ENCODE data around the gene OXCT2.
A peak's percentile ranks its signal among the peaks of the same experiment; 100 is the strongest.
"Not testable (repeated sequence)": the region's sequence is repeated elsewhere in the genome, so short reads cannot be mapped to it uniquely, and the experiment has no call there.

Gene OXCT2

GRCh38 chr1:39802496-39803260 lies 31.5 kb upstream of the OXCT2 start:
- Histone ChIP-seq H3K9me3 (replicated peaks in 1 of 11) (peaks cover 14 to 27% (median 21%) of the 10 kb centered on the region in 11 experiments; a peak in 21 of 22 replicates), H3K4me2 (peak overlapping the region in 3 of 11 experiments; percentile 10 to 33 (median 15); a peak in 3 of 22 replicates), H4K20me1 (no peaks in the 10 kb centered on the region), H3K27ac (peak overlapping the region in 6 of 11 experiments; percentile 7 to 58 (median 39); a peak in 8 of 22 replicates), H3K27me3 (no peaks in the 10 kb centered on the region), H3K4me3 (no peak overlapping the region), H3K36me3 (peaks cover 0 to 15% (median 0%) of the 10 kb centered on the region in 11 experiments; a peak in 5 of 22 replicates), H3K9ac (no peak overlapping the region), H3K4me1 (peaks cover 17 to 53% (median 32%) of the 10 kb centered on the region in 10 experiments)
- TF ChIP-seq Cebpa-rat (IDR thresholded peaks at IDR 0.05) = no peak

- Histone ChIP-seq H3K9ac (peak overlapping the region in 9 of 11 experiments; percentile 4 to 70 (median 59); a peak in 13 of 22 replicates), H4K20me1 (no peaks in the 10 kb centered on the region), H3K4me2 (peak overlapping the region; percentile 36 to 71 (median 63); a peak in 21 of 22 replicates), H3K4me1 (peaks cover 17 to 55% (median 32%) of the 10 kb centered on the region in 10 experiments), H3K27ac (peak overlapping the region in 9 of 11 experiments; percentile 65 to 86 (median 81); a peak in 18 of 22 replicates), H3K4me3 (no peak overlapping the region), H3K27me3 (no peaks in the 10 kb centered on the region), H3K9me3 (replicated peaks in 1 of 11) (peaks cover 2 to 8% (median 4%) of the 10 kb centered on the region in 11 experiments; a peak in 18 of 22 replicates), H3K36me3 (peaks cover 0 to 6% (median 0%) of the 10 kb centered on the region in 11 experiments; a peak in 4 of 22 replicates)
- peak in 5 of 11 experiments; percentile 55 to 85 (median 72); a peak in 10 of 22 replicates for TF ChIP-seq Cebpa-rat (IDR thresholded peaks at IDR 0.05)
These were observed 29.3 kb upstream of the OXCT2 start for GRCh38 chr1:39800471-39800835.

- Histone ChIP-seq H3K4me1 (peaks cover 17 to 55% (median 32%) of the 10 kb centered on the region in 10 experiments), H4K20me1 (no peaks in the 10 kb centered on the region), H3K27me3 (no peaks in the 10 kb centered on the region), H3K9me3 (replicated peaks in 1 of 11) (peaks cover 0 to 3% (median 0%) of the 10 kb centered on the region in 11 experiments; a peak in 4 of 22 replicates), H3K4me3 (peak overlapping the region in 8 of 10 experiments; percentile 4 to 47 (median 36); a peak in 6 of 20 replicates), H3K4me2 (peak overlapping the region; percentile 36 to 71 (median 63)), H3K9ac (peak overlapping the region in 10 of 11 experiments; percentile 40 to 71 (median 60); a peak in 17 of 22 replicates), H3K27ac (peak overlapping the region in 10 of 11 experiments; percentile 60 to 84 (median 80); a peak in 21 of 22 replicates), H3K36me3 (0 out of 22 replicates have a peak, but pooled peaks cover 0 to under 1% (median 0%) of the 10 kb centered on the region in 11 experiments)
- TF ChIP-seq Cebpa-rat (IDR thresholded peaks at IDR 0.05) = no peak
These were observed 28.8 kb upstream of the OXCT2 start for GRCh38 chr1:39799770-39800470.

GRCh38 chr1:39798859-39799769 lies 28.0 kb upstream of the OXCT2 start:
- Histone ChIP-seq H3K4me2 (peak overlapping the region; percentile 36 to 71 (median 63)), H3K4me3 (peak overlapping the region in 8 of 10 experiments; percentile 4 to 47 (median 36); a peak in 9 of 20 replicates), H3K9ac (peak overlapping the region in 10 of 11 experiments; percentile 40 to 71 (median 60); a peak in 17 of 22 replicates)

GRCh38 chr1:39795651-39796050 lies 24.5 kb upstream of the OXCT2 start:
- H4K20me1 ChIP-seq = no peaks in the 10 kb centered on the region
- no peak overlapping the region for H3K4me2 ChIP-seq
- H3K27ac ChIP-seq = no peak overlapping the region
- no peak overlapping the region for H3K4me3 ChIP-seq
- no peak overlapping the region for H3K9ac ChIP-seq
- TF ChIP-seq Cebpa-rat (IDR thresholded peaks at IDR 0.05) = no peak
- H3K27me3 ChIP-seq = peaks cover 0 to 3% (median 0%) of the 10 kb centered on the region in 11 experiments; a peak in 1 of 22 replicates
- H3K9me3 ChIP-seq (replicated peaks in 1 of 11) = no peaks in the 10 kb centered on the region
- H3K36me3 ChIP-seq = no peaks in the 10 kb centered on the region
- peaks cover 22 to 48% (median 40%) of the 10 kb centered on the region in 10 experiments for H3K4me1 ChIP-seq

More at GRCh38 chr1:39798859-39799769, 28.0 kb upstream of the OXCT2 start:
- not testable (repeated sequence) for H4K20me1 ChIP-seq; H3K27me3 ChIP-seq; H3K36me3 ChIP-seq; H3K9me3 ChIP-seq (replicated peaks in 1 of 11)
- peak overlapping the region; percentile 60 to 84 (median 79); a peak in 21 of 22 replicates for H3K27ac ChIP-seq
- H3K4me1 ChIP-seq = peaks cover 17 to 56% (median 34%) of the 10 kb centered on the region in 10 experiments

- H4K20me1 ChIP-seq = no peaks in the 10 kb centered on the region
- peaks cover 15 to 49% (median 42%) of the 10 kb centered on the region in 10 experiments for H3K4me1 ChIP-seq
- H3K4me2 ChIP-seq = no peak overlapping the region; a peak in 2 of 22 replicates
- H3K36me3 ChIP-seq = no peaks in the 10 kb centered on the region
- H3K9me3 ChIP-seq (replicated peaks in 1 of 11) = no peaks in the 10 kb centered on the region
- TF ChIP-seq Cebpa-rat (IDR thresholded peaks at IDR 0.05) = no peak
- H3K27me3 ChIP-seq = peaks cover 10 to 22% (median 16%) of the 10 kb centered on the region in 11 experiments
- no peak overlapping the region for H3K4me3 ChIP-seq
- H3K27ac ChIP-seq = no peak overlapping the region
- no peak overlapping the region for H3K9ac ChIP-seq
These were observed 20.7 kb upstream of the OXCT2 start for GRCh38 chr1:39791838-39792237.

GRCh38 chr1:39789571-39790110 lies 18.5 kb upstream of the OXCT2 start:
- Histone ChIP-seq H3K4me3 (peak overlapping the region; percentile 56 to 76 (median 65)), H3K27ac (peak overlapping the region in 10 of 11 experiments; percentile 67 to 81 (median 76); a peak in 20 of 22 replicates), H3K27me3 (peaks cover 10 to 22% (median 16%) of the 10 kb centered on the region in 11 experiments)

More at GRCh38 chr1:39789571-39790110, 18.5 kb upstream of the OXCT2 start:
- Histone ChIP-seq H3K4me1 (peaks cover 20 to 65% (median 57%) of the 10 kb centered on the region in 10 experiments), H3K4me2 (peak overlapping the region; percentile 76 to 94 (median 89)), H4K20me1 (no peaks in the 10 kb centered on the region), H3K9me3 (replicated peaks in 1 of 11) (no peaks in the 10 kb centered on the region), H3K36me3 (no peaks in the 10 kb centered on the region), H3K9ac (peak overlapping the region; percentile 68 to 84 (median 79))
- no peak for TF ChIP-seq Cebpa-rat (IDR thresholded peaks at IDR 0.05)

Measured in BLaER1 treated with 17β-estradiol and CSF1 and Interleukin-3, amounts not matched to agents 10 nM and 100 nM (cell line).